HG03521 (cell line): Measurements from ENCODE around the gene THSD7A.
A peak's percentile ranks its signal among the peaks of the same experiment; 100 is the strongest.

ENCODE experiments used
- ATAC-seq: cut with Tn5 transposase; IDR thresholded peaks from one replicate; pipeline ENCODE4 v1.9.1; 2021; ENCODE audit warnings: mild to moderate bottlenecking, moderate library complexity; ENCODE audit not compliant: unreplicated experiment

THSD7A gene, protein sequence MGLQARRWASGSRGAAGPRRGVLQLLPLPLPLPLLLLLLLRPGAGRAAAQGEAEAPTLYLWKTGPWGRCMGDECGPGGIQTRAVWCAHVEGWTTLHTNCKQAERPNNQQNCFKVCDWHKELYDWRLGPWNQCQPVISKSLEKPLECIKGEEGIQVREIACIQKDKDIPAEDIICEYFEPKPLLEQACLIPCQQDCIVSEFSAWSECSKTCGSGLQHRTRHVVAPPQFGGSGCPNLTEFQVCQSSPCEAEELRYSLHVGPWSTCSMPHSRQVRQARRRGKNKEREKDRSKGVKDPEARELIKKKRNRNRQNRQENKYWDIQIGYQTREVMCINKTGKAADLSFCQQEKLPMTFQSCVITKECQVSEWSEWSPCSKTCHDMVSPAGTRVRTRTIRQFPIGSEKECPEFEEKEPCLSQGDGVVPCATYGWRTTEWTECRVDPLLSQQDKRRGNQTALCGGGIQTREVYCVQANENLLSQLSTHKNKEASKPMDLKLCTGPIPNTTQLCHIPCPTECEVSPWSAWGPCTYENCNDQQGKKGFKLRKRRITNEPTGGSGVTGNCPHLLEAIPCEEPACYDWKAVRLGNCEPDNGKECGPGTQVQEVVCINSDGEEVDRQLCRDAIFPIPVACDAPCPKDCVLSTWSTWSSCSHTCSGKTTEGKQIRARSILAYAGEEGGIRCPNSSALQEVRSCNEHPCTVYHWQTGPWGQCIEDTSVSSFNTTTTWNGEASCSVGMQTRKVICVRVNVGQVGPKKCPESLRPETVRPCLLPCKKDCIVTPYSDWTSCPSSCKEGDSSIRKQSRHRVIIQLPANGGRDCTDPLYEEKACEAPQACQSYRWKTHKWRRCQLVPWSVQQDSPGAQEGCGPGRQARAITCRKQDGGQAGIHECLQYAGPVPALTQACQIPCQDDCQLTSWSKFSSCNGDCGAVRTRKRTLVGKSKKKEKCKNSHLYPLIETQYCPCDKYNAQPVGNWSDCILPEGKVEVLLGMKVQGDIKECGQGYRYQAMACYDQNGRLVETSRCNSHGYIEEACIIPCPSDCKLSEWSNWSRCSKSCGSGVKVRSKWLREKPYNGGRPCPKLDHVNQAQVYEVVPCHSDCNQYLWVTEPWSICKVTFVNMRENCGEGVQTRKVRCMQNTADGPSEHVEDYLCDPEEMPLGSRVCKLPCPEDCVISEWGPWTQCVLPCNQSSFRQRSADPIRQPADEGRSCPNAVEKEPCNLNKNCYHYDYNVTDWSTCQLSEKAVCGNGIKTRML (N-terminal part only)

DNA sequence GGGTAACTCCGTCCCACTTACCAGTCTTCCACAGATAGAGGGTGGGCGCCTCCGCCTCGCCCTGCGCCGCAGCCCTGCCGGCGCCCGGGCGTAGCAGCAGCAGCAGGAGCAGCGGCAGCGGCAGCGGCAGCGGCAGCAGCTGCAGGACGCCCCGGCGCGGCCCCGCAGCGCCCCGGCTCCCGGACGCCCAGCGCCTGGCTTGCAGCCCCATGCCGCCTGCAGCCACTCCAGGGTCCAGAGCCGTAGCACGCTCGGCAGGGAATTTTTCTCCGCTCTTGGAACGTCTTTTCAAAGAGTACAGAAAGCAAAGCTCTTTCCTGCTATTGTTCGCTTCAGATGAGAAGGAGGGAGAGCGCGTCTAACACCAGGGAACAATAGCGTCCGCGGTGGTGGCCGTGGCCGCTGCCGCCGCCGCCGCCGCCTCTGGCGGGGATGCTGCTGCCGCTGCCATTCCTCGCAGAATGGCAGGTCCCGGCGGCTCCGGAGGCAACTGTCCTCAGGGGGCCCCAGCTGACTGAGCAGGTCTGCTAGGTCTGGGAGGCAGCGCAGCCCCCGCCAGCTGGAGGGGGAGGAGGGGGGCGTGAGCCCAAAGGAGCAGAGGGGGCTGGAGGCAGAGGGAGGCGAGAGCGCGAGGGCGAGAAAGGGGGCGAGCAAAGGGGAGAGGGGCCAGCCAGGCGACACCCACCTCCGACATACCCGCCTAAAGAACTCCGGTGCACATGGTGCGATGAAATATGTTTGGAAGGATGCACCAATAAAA lies at the start of gene THSD7A:
TSS of gene THSD7A (minus strand) at position 463 of the 760 bp plus-strand sequence. CDS start at position 211, 252 bp downstream.
- ATAC-seq, result peak; percentile 53

DNA sequence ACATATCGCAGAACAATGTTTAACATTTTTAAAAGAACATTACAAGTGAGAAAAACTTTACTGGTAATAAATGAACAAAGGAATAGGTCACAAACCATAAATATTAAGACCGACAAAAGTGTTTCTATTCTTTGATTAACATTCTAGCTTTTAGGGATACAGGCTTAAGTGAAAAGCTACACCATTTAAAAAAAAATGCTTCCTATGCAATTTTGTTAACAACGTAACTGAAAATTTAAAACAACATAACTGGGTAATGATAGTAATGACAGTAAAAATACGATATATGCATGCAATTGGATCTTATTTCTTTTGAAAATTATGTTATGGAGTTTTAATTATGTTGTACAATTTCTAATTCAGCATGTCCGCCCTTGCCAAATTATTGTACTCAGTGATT lies 49.7 kb upstream of the THSD7A start:
- no peak for ATAC-seq

DNA sequence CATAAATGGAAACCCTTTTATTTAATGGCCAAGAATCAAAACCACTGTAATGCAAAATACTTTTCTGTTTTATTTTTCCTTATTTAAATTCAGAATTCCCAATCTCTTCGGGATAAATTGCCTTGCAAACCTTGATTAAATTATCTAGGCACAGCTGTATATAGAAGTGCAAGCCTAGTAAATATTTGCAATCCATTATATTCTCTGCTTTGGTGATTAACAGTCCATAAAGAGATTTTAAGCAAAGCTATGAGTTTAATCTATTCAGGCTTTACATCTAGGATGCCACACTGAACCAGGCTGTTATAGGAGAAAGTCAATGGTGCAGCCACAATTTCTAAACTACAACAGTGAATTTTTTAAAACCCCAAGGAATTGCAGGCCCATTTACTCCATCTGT lies 43.6 kb upstream of the THSD7A start:
- no peak for ATAC-seq

DNA sequence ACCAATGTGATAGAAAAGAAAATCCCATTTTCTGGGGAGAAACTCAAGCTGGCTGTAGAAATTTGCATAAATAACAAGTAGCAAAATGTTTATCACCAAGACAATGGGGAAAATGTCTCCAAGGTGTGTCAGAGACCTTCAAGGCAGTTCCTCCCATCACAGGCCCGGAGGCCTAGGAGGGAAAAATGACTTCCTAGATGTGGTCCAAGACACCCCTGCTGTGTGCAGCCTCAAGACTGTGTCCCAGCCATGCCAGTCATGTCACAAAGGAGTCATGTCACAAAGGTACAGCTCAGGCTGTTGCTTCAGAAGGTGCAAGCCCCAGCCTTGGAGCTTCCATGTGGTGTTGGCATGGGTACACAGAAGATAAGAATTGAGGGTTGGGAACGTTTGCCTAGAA lies 33.7 kb upstream of the THSD7A start:
- no peak for ATAC-seq

DNA sequence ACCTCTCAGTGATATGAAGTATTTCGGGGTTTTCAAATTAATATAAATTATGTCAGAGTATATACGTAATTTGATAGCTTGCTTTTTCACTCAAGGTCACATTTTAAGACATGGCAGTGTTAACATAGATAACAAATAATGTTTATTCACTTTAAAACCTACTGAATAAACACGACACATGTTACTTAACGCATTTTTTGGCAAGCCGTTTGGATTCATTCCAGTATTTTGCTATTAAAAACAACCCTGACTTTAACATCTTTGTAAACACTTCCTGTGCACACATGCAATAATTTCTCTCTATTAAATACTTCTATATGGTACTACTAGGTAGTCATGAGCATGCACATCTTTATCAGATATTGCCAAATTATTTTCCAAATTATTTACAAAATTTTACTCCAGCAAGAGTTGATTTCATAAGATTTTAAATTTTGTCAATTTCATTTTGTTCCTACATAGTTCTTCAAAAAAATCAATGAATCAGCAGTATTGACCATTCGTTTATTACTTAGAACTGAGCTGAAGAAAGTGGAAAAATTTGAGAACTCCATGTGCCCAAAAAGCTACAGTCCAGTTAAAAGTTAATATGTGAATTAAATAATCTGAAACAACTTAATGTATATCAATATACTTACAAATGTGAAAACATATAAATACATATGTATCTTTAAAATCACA lies 26.8 kb upstream of the THSD7A start:
- no peak for ATAC-seq

DNA sequence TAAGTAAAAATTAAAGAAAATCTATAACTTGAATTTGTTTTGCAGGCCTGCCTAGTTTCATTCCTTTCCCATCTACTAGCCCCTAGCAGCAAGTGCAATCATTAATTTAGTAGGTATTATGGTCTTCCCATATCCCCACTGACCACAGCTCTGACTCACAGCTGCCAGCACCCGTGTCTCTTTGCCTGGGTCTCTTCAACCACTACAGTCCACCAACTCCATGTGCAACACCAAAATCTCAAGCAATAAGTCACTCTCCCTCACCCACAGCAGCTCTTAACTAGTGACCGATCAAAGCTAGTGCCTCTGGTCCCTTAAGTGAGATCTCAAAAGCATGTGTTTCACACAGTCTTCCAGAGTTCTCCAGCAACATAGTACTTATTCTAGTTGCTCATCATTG lies 26.0 kb upstream of the THSD7A start:
- no peak for ATAC-seq

DNA sequence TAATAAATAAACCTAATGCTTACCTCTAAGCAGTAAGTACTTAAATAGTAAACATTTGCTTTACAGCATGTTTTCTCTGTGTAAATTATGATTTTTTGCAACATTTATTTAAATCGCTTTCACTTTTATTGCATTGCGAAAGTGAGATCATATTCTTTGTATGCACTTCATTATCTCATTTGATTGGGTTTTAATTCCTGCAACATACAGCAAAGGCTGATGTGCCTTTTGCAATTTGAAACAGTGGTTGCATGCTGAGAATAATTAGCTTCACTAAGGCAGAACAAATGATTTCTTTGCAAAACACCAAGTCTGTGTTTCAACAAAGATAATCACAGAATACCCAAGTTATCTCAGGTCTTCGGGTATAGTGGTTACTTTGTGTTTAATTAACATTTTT lies 16.3 kb upstream of the THSD7A start:
- no peak for ATAC-seq

DNA sequence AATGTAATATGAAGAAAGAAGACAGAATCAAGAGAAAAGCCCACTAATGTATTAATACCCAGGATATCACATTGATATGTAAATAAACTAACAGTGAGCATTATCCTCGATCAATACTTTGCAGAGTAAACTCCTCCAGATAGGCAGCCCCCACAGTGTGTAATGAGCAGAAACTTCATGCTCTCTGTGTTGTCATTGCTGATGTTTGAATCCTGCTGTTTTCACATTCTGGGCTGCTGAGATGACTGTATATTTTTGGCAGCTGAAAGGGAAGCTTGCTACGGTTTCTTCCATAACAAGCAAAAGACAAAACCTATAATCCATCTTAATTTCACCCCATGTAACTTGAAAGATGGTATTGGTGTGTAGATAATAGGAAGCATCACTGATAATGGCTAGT lies 15.3 kb upstream of the THSD7A start:
- no peak for ATAC-seq

DNA sequence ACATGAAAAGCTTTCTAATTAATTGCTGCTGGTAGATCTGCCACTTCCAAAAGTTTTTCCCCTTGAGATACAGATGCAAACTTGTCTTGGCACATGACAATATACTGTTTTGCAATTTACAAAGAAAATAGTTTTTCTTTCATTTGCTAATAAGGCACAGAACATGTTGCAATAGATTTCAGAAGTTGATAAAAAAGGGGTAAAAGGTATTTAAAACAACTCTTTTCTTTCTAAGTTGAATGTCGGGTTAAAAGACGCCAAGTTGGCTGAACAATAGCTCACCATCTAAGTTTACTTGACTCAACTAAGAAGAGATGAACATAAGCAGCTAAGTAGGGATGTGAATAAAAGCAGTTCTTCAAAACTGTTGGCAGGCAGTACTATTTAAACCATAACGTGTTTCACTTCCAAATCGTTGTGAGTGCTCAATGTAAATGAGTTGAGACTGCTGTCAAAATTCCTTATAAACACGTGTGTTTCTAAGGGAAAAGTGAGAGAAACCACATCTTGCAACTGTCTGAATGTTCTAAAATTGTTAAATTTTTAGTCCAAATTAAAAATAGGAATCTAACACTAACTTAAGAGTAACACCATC lies 14.5 kb upstream of the THSD7A start:
- no peak for ATAC-seq

DNA sequence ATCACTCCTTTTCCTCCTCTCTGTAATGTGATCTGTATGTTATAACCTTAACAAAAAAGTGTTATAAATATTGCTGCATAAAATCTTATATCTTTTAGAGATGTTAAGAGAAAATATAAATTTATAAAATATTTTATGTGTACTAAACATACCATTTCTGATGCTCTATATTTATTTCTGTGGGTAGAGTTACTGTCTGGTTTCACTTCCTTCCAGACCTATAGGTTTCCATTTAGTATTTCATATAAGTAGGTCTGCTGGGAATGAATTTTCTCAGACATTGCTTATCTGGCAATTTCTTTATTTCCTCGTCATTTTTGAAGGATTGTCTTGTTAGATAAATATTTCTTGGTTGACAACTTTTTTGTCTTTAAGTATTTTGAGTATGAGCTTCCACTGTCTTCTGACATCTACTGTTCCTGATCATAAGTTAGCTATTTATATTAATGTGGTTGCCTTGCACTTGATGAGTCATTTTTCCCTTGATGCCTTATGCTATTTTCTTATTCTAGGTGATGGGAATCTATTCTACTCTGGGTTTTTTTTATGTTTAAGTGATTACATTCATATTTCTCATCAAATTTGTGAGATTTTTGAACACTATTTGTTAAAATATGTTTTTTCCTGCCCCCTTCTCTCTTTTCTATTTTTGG lies 11.2 kb upstream of the THSD7A start:
- no peak for ATAC-seq

DNA sequence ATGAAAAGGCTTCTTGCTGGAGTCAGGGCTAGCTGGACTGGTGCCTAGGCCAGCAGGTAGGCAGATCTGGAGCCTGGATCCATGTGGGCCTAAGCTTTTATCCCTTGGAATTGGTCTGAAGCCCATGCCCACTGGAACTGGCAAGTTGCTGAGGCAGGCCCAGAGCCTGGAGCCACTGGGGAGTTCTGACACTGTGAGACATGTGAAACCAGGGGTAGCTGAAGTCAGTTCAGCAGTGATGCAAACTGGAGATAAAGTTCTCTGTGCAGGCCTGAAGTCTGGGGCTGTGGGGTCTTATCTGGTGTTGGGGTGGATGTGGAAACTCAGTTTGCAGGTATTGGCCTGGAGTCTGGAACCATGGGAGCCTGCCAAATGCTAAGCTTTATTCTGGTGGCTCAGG lies 9.7 kb upstream of the THSD7A start:
- no peak for ATAC-seq

DNA sequence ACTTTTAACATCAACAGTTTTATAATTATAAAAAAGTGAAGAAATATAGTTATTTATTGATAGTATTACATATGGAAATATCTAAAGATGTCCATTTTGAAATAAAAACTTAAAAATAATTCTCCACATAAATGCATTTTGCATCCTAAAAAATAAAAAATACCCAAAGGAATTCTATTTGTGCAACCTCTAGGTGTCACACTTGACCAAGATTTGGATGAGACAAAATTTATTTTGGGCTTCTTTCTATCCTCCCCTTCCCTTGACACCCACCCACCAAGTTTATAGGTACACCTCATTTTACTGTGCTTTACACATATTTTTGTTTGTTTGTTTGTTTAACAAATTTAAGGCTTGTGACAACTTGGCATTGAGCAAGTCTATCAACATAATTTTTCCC lies 3.3 kb upstream of the THSD7A start:
- ATAC-seq, result no peak

DNA sequence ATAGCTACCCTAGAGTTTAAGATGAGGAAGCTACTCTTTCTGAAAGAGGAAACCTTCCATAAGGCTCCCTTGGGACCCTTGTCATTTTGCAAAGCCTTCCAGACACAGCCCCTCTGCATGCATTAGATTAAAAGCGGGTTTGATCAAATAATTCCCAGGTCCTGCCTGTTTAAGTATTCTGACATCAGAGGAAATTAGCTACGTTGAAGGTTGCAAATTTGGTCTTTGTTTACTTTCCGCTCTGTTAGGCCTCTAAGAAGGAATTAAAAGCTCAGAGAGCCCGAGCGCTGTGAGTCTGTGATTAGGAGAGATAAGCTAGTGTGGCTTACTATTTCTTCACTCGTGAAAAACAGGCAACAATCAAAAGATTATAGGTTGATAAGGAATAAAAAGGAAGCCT lies 1.4 kb upstream of the THSD7A start:
- ATAC-seq, result no peak

DNA sequence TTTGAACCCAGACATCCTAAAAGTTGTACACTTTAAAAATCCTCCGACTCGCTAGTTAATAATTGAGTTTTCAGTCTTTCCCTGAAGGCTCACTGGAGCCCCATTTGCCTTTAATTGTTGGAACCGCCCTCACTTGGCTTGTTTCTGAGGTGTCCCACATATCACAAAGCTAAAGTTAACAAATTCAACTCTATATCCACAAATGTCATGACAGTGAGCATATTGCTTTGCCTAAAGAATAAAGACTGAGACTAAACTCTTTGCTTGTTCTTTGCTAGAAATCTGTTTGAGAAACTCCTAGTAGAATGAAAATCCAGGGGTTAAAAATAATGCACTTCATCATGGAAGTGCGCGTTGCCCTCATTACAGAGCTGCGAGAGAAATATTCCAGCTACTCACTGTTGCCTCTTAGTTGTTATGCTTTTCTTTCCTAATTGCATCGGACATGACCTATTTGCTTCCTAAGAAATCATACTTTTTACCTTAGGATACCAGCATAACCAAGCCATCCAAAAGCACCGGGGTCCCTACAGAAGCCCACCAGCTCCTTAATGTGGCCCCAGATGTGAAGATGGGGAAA lies 752 bp downstream of the THSD7A start:
- ATAC-seq, result no peak

DNA sequence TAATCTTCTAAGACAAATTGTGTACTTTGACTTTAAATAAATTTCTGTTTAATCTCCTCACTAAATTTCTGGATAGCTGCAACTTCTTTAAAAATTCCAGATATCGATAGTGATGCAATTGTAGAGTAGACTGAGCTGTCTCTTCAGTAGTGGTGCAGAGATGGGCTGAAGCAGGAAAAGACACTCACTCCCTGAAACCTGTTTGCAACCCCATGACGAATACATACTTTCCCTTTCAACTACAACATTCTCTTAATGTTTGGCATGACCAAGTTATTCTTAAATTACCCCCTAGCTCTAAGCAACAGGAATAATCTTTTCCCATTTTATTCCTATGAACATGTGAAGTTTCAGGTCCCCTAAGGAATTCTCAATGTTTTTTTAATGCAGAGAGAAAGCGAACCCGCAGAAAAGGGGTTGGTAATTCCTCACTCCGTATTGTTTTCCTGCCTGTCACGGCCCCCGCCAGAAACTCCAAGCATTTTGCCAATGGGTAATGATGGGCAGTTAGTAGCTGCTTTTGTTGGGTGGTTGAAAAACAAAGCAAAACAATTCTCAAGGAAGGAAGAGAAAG lies 1.3 kb downstream of the THSD7A start:
- ATAC-seq, result no peak

DNA sequence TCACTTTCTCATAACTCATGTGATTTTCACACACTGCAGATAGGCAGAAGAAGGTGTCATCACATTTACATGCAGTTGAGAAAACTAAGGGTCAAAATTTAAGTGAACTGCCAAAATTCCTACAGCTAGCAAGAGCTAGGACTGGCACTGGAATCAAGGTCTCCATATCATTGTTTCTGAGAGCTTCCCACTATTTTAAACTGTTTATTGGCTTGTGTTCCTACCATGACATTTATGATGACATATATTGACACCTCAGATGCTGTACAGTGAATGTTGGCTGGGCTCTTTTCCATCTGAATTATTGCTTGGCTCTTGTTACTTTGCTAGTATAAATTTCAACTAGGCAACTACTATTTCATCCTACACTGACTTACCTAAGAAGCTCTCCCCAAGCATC lies 2.0 kb downstream of the THSD7A start:
- no peak for ATAC-seq

DNA sequence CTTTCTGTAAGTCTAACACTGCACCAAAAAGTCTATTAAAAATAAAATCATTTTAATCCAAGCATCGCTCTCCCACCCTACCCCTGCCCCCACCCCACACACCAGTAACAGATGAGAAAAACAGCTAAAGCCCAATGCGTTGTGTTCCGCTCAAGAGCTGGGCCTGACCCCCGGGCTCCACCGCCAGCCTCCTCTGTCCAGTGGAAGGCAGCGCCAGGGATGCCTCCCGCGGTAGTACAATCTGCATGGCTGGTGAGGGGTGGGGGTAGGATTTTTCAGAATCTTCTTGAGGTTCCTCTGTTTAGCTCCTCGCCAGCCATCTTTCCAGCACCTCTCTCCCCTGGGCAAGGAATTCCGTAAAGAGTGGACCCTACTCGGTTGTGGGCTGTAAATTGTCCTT lies 12.1 kb downstream of the THSD7A start:
- ATAC-seq, result no peak

DNA sequence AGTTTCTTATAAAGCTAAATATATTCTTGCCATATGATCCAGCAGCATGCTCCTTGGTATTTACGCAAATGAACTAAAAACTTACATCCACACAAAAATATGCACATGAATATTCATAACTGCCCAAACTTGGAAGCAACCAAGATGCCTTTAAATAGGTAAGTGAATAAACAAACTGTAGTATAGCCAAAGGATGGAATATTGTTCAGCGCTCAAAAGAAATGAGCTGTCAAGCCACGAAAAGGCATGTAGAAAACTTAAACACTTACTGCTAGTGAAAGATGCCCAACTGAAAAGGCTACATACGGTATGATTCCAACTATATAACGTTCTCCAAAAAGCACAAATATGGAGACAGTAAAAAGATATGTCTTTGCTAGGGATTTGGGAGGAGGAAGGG lies 12.7 kb downstream of the THSD7A start:
- no peak for ATAC-seq
